Testis (tissue), 2 donors: Measurements from ENCODE around the gene MCRS1.

Experiments used
- POLR2A ChIP-seq: fragments of 450-650 bp; IDR thresholded peaks from one replicate; pipeline ENCODE4 v1.6.1; 2017; ENCODE audit warnings: antibody characterized with exemption, mild to moderate bottlenecking, moderate library complexity
- TF ChIP-seq, protein P1 (sequence below), 3 experiments: fragments of 450-650 bp in 2 of 3; fragments of 200-600 bp in 1 of 3; sonication (generic) in 1 of 3; IDR thresholded peaks; one replicate each; pipeline ENCODE4 v1.5.1; 2016 to 2019; ENCODE audit warnings: antibody characterized with exemption in 3 of 3, mild to moderate bottlenecking in 2 of 3, moderate library complexity in 1 of 3

DNA sequence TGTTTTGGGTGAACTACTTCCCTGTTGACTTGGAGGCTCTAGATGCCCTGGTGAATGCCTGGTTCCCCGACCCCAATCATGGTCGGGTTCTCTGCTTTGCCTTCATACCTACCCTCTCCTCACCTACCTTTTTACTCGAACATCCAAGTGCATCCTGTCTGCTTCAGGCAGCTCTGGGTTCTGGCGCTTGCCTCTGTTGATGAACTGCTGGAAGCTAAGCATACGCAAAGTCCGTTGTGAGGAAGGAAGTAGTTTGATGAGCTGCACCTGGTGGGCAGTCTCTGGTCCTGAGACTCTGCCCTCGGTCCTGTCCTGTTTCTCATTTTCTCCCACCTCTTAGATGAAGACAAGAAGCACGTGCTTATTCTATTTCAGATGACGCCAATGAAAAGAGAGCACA, 15.5 kb downstream of the MCRS1 start:
- TF ChIP-seq, protein P1, sequence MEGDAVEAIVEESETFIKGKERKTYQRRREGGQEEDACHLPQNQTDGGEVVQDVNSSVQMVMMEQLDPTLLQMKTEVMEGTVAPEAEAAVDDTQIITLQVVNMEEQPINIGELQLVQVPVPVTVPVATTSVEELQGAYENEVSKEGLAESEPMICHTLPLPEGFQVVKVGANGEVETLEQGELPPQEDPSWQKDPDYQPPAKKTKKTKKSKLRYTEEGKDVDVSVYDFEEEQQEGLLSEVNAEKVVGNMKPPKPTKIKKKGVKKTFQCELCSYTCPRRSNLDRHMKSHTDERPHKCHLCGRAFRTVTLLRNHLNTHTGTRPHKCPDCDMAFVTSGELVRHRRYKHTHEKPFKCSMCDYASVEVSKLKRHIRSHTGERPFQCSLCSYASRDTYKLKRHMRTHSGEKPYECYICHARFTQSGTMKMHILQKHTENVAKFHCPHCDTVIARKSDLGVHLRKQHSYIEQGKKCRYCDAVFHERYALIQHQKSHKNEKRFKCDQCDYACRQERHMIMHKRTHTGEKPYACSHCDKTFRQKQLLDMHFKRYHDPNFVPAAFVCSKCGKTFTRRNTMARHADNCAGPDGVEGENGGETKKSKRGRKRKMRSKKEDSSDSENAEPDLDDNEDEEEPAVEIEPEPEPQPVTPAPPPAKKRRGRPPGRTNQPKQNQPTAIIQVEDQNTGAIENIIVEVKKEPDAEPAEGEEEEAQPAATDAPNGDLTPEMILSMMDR (IDR thresholded peaks at IDR 0.05): no peak
- no peak for TF ChIP-seq POLR2A
